Endometrial microvascular endothelial cells (primary cell): Measurements from ENCODE around the gene TMEM204. TPM values are rescaled to one million over a fixed set of nuclear protein-coding genes. Genes with fewer than 3 reads are reported as not detected.

Source experiments
- in situ Hi-C: cut with HindIII; loops from 2 replicates; pipeline ENCODE4 v1.10.0; 2017; ENCODE audit warnings: low sequenced_read_pairs, low pct_unique_long_range_greater_than_20kb; ENCODE audit errors: inconsistent ontology term
- total RNA-seq: library from RNA; depleted of rRNA; stranded (reverse); fragments of >200 nt; gene quantifications from one replicate; pipeline ENCODE4 v1.2.3, GENCODE V29; 2015; ENCODE audit errors: inconsistent ontology term

TMEM204 gene
- total RNA-seq, 1 donor from 2014 or later: 17.6 TPM

DNA sequence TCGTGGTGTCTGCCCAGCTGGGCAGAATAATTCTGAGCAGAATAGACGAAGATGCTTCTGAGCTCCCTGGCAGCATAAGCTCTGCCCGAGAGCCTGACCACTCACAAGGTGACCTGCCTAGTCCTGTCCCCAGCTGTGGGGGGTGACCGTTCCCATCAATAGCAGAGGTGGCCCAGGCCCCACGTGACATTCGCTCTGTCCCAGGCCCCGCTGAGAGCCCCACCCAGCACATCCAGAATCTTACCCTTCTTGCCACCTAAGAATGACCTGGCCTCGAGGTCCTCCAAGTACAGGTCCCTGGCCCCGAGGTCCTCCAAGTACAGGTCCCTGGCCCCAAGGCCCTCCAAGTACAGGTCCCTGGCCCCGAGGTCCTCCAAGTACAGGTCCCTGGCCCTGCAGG lies 695 bp upstream of the TMEM204 start:
- in situ Hi-C loops: no loop called here

DNA sequence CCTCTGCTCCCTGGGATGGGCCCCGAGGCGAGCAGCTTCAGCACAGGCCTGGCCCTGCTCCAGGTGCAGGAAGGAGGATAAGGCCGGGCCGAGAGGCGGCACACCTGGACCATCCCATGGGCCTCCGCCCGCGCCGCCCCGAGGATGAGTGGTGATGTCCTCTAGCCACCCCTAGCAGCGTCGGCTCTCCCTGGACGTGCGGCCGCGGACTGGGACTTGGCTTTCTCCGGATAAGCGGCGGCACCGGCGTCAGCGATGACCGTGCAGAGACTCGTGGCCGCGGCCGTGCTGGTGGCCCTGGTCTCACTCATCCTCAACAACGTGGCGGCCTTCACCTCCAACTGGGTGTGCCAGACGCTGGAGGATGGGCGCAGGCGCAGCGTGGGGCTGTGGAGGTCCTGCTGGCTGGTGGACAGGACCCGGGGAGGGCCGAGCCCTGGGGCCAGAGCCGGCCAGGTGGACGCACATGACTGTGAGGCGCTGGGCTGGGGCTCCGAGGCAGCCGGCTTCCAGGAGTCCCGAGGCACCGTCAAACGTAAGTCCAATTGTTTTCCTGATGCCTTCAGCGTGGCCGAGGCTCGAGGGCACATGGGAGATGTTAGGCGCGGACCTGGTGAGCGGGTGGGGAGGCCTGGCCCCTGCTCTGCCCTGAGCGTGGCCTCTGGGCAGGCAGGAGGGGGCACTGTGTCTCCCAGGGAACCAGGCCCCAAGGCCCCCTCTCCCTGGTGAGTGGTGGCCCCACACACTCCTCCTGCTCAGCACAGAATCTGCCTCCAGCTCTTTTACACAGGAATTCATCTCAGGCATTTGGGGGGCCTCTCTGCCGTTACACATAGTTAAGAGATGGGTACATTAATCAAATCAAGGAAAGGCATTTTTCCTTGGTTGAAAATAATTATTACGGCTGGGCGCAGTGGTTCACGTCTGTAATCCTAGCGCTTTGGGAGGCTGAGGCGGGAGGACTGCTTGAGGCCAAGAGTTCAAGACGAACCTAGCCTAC lies 855 bp downstream of the TMEM204 start:
- in situ Hi-C loops: no loop called here

DNA sequence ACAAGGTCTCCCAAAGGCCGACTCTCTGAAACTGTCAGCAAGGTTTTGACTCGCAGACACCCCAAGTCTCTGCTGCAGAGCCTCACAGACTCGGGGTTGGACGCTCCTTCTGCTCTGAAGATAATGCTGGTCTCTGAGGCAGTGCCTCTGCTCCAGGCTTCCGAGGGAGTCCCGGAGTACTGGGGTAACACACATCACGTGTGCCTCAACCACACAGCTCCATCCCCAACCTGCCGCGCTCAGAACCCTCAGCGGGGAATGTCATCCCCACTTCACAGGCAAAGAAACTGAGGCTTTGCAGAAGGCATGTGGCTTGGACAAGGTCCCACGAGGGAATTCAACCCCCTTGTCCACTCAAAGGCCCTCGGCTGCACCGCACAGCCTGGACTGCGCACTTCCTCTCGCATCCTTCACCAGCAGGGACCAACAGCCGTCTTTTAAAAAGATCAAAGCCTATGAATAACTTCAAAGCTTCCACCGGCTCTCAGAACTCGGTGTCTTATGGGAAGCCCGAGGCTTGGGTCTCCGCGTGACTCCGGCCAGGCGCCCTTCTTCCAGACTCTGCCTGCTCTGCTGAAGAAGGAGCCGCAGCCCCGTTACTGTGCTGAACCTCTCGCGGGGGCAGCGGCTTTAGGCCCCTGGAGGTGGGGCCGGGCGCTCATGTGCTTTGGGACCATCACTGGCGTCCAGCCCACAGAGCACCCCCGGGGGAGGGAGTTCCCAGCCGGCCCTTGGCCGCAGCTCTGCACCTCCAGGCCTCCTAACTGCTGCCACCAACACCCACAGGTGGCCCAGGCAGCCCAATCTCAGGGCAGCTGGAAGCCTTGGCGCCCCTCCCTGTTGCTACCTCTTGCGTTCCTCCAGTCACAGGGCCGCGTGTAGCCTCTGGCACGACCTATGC lies 2.2 kb downstream of the TMEM204 start:
- in situ Hi-C loops: no loop called here

DNA sequence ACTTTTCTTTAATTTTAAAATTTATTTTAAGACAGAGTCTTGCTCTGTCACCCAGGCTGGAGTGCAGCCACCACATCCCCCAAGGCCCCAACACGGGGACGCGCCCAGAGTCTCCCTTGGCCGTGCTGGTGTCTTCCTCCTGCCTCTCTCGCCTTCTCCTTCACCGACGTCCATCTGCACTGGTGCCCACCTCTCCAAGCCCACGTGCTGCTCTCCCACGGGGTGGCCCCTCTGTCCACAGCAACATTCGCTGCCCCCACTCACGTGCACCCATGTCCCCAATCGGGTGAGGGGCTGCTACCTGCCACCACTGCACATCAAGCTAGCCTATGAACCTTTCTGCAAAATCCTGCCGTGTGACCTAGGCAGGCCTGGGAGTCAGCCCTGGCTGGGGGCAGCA lies 3.1 kb downstream of the TMEM204 start:
- in situ Hi-C loops: no loop called here

DNA sequence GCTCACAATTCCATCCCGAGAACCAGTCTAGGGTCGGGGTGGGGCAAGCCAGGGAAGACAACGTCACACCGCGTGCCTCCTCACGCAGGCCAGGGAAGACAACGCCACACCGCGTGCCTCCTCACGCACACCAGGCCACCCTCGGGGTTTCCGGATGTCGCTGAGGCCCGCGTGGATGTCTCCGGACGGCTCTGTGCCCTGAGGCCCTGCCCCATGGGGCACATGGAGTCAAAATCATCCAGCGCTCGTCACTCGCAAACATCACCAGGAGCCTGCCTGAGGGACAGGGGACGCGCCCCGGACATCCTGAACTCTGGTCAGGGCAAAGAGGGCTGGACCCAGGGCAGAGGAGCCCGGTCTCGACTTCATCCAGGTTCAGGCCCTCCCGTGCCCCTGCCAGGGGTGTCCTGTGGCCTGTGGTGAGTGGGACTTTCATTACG lies 3.7 kb downstream of the TMEM204 start:
- in situ Hi-C loops: no loop called here

DNA sequence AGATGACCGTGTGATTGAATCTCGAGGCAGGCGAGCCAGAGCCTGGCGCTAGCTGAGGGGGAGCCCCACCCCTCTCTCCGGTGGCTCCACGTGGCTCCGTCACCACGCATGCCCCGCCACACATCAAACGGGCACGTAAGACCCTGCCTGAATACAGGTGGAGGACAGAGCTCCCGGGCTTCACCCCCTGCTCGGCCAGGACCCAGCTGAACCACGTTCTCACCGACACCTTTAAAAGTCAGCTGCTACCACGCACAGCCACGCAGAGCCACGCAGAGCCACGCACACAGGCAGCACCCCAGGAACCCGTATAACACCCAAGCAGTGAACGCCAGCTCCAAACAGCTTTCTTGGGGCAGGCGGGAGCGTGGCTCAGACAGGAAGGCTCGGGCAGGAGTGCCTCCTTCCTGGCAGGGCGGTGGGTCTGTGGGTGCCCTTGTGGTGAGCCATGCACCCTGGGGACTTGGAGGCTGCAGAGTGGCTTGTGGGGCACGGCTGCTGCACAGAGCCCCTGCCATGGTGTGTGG lies 4.4 kb downstream of the TMEM204 start:
- in situ Hi-C loops: no loop called here

DNA sequence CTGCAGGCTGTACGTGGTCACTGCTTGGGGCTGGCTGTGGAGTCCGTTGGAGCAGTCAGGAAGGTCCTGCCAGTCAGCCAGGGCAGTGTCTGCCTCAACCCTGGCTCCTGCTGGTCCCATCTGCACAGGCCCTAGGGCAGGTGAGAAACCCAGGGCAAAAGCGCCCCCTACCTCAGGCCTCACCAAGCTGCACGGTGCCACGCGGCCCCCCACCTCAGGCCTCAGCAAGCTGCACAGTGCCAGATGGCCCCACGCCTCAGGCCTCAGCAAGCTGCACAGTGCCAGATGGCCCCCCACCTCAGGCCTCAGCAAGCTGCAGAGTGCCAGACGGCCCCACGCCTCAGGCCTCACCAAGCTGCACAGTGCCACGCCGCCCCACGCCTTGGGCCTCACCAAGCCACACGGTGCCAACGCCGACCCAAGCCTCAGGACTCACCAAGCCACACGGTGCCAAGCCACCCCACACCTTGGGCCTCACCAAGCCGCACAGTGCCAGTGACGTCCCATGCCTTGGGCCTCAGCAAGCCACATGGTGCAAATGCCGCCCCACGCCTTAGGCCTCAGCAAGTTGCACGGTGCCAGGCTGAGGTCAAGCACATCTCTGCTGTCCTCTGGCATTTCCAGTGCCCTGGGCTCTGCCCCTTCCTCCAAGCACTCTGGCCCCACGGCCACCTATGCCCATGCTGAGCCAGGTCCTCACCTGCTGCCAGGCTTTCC lies 5.5 kb downstream of the TMEM204 start:
- in situ Hi-C loops: no loop called here

DNA sequence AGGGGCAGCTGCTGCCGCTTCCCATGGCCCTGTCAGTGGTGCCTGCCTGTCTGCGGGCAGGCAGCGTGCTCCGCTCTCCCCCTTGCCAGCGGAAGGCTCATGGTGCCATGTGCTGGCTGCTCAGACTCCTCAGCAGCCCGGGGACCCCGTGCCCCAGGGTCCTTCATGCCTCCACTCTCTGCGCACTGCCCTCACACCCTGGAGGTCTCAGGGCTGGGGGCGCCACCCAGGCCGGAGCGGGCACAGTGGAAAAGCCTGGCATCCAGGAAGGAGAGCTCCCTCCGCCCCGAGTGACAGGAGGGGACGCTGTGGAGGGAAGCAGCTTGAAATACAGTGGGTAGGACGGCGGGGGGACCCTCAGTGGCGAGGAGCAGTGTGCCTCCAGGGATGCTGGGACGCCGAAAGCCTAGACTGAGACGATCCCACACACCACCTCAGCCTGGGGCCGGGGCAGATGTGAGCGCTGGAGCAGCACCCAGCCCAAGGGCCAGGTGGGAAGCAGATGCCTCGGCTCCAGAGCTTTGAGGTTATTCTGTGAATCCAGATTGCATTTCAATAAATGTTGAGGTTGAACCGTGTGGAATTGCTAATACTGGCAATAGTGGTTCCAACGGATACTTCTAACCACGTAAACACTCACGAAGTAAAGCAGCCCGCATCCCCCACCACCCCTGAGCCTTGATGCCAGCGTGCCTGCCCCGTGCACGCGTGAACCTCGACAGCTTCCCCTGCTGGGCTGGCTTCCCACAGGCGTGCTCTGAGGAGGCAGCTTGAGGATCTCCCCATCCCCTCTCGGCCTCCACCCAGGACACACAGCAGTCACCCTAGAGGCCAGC lies 6.5 kb downstream of the TMEM204 start:
- in situ Hi-C loops: no loop called here

DNA sequence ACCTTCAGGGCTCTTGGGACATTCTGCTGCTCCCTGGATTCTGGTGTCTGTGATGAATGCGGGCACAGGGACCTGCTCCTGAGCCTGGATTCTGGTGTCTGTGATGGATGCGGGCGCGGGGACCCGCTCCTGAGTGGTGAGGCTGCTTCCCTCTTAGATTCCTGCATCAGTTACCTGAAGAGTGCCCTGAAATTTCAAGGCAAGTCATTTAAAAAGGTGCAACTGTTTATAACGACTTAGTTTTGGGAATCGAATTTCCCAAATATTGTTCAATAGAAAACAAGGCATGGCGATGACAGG lies 7.0 kb downstream of the TMEM204 start:
- in situ Hi-C loops: no loop called here

DNA sequence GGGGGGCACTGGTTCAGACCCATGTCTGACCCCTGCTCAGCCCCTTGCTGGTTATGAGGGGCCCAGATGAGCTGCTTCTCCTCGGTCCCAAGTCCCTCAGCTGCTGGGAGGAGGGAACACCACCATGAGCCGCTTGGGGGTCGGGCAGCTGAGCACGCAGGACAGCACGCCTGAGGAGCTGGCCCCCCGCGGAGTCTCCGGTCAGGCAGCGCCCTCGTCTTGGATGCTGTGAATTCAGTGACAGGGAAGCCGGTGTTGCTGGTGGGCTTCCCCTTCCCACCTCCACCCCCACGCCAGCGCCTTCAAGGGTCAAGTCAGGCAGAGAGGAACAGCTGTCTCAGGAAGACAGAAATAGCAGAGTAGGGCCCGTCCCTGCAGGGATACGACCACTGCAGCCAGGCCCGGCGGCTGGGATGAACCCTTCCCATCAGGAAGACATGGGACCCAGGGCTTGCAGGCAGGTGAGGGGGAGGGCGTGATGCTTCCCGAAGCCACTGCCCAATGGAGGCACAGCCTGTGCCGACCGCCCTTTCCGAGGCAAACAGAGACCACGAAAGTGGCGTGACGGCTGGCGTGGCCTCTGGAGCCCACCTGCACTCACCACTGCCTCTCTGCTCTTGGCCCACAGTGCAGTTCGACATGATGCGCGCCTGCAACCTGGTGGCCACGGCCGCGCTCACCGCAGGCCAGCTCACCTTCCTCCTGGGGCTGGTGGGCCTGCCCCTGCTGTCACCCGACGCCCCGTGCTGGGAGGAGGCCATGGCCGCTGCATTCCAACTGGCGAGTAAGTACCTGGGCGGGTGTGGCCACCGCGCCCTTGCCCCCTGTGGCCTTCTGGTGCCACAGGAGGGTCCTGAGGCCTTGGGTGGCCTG lies 8.1 kb downstream of the TMEM204 start:
- in situ Hi-C loops: no loop called here

DNA sequence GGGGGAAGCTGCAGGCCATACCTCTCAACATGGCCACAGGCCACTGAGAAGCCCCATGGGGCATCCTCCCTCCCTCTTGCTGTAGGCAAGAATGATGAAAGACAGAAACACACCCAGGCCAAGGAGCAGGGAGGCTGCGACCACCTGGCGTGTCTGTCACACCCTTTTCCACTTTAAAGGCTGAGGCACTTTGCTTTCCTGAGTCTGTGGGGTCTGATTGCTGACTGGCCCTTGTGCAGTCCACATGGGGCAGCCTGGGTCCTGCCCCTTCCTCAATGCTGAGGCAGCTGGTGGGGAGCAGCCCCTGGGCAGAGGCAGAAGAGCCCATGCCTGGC lies 8.7 kb downstream of the TMEM204 start:
- in situ Hi-C loops: no loop called here

DNA sequence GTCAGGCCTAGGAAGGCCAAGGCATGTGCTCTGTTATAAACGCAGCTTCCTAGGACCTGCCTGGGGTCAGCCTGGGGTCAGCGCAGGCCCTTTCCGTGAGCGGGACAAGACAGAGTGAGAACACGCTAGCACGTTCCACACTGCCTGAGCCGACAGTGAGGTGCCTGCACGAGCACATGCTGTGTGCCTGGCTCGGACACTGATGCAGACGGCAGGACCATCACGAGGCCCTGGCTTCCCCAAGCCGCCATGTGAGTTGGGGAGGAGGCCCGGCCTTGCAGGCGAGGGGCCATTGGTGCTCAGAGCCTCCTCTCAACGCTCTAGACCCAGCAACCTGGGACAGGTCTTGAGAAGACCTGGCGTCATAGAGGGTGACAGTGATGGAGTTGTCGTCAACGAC lies 9.1 kb downstream of the TMEM204 start:
- in situ Hi-C loops: no loop called here

DNA sequence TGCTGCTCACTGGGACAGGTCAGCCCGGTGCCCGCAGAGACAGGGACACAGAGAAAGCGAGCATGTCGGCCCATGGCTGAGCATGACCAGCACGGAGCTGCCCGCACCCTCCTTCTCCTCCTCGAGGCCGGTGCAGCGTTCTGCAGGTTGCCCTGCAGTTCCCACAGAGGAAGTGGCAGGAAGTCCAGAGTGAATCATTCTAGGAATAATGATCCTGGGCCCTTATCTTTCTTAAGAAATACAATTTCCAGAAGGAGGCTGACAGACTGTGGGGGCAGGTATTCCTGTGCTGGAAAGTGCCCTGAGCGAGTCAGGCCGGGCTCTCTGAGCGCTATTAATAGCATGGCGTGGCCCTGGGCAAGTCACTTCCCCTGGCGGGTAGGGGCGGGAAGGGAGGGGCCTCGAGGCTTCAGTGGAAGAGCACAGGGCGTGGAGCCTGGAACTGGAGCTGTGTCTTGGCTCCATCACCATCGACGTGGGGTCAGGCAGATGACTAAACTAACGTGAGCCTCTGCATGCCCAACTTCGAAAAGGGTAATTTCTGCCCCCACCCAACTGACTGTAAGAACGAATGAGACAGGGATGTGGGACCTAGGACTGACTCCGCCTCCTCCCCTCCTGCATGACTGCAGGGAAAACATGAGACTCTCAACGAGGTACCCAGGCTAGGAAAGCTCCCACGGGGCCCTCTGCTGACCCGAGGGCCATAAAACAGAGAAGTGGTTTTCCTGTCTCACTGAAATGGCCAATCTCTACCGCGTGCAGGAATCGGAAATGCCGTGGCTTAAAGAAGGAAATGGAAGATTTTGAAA lies 9.8 kb downstream of the TMEM204 start:
- in situ Hi-C loops: no loop called here

DNA sequence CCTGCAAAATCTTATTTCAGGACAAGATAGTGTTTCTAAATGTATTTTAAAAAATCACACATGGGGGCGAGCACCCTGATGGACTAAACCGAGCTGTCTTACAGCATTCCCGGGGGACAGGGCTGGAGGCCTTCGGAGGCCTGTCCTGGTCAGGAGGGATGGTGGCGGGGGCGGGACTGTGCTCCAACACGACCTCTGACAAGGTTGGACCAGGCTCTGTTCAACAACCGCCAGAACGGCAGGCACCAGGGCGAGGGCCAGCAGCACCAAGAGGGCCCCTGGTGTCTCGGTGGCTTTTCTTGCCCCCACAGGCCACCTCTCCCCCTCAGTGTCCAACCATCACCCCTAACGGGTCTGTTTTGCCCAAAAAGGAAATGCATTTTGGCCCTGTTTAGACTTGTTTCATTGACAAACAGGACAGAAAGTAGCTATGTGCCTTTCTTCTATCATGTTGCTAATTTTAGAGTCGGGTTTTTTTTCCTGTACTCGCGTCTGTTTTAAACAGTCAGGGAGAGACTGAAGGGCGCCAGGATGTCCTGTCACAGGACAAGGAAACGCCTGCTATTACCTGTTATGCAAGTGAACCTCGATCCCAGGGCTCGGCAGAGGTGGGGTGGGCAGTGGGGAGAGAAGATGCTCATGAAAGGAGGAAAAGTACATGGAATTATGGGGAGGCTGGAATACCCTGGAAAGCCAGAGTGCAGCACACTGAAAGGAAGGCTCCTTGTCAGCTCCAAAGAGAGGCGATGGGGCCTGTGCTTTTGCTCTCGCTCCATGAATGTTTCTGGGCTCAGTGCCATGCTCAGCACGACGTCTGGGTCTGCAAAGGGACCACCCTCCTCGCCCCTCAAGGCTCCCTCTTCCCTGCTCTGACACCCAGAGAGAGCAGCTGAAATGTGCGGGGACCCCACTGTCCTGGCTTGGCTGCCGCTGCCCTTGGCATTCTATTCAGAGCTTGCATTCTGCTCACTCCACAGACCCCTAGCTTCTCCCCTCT lies 11.9 kb downstream of the TMEM204 start:
- in situ Hi-C loops: no loop called here

DNA sequence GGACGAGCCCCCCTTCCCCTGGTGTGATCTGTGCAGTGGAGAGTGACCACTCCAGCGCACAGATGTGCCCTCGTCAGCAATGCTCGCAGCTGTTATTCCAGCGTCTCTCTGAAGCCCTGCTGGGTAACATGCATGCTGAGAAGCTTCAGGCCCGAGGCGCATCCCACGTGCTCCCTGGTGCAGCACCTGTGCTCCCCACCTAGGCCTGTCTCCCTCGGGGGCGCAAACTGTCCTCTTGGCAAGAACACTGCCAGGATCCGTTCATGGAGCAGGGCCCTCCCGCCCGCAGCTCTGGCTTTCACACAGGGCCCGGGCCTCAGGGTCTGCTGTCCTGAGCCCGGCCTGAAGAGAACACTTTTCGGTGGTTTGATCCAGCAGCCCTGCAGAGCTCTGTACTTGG lies 13.0 kb downstream of the TMEM204 start:
- in situ Hi-C loops: no loop called here

DNA sequence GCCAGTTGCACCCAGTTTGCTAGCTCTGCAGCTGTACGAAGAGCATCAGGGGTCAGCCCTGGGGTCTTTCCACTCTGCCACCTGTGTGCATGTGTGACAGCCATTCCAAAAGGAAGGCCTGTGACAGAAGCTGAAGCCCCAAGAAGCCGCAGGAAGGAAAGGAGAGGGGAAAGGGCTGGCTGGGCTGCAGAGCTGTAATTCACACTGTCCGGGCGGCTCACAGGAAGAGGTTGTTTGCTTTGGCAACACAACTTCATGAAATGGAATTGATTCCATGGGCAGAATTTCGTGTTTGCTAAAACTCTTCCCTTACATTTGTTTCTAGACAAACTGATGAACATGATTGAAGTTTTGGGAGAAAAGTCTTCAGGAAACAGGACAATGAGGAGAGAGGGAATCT lies 14.8 kb downstream of the TMEM204 start:
- in situ Hi-C loops: no loop called here
